NT2/D1 (cell line): ENCODE data around the gene ANGPTL2.

Experiments
- DNase-seq: peaks from one replicate; pipeline ENCODE4 v3.0.0-alpha.2; 2011; ENCODE audit warnings: low read depth, low spot score
- H3K27me3 ChIP-seq: 2 replicates; pipeline ENCODE4 v1.6.0; 2011; ENCODE audit warnings: mild to moderate bottlenecking; ENCODE audit not compliant: insufficient read length, insufficient read depth
- H3K36me3 ChIP-seq: 2 replicates; pipeline ENCODE4 v1.6.1; 2011; ENCODE audit warnings: mild to moderate bottlenecking, low read length, mixed read lengths; ENCODE audit not compliant: insufficient read depth, insufficient read length
- H3K4me1 ChIP-seq: 2 replicates; pipeline ENCODE4 v1.5.1; 2011; ENCODE audit not compliant: insufficient read depth, insufficient read length
- H3K4me3 ChIP-seq: 2 replicates; pipeline ENCODE4 v1.5.1; 2011; ENCODE audit warnings: low read depth; ENCODE audit not compliant: insufficient read length
- H3K9ac ChIP-seq: 2 replicates; pipeline ENCODE4 v1.6.0; 2011; ENCODE audit warnings: low read depth; ENCODE audit not compliant: insufficient read length
- H3K9me3 ChIP-seq: 2 replicates; pipeline ENCODE4 v1.5.1; 2011; ENCODE audit warnings: mild to moderate bottlenecking, low read length; ENCODE audit not compliant: insufficient read depth
- SUZ12 ChIP-seq: IDR thresholded peaks from 2 replicates; pipeline ENCODE4 v1.6.1; 2011; ENCODE audit not compliant: insufficient read length, insufficient read depth; ENCODE audit errors: extremely low read depth
- YY1 ChIP-seq: IDR thresholded peaks from 2 replicates; pipeline ENCODE4 v1.6.1; 2011; ENCODE audit not compliant: insufficient read length, insufficient read depth
- ZNF274 ChIP-seq: IDR thresholded peaks from 2 replicates; pipeline ENCODE4 v1.6.1; 2011; ENCODE audit warnings: mild to moderate bottlenecking, low read depth, low read length

ANGPTL2 gene

DNA sequence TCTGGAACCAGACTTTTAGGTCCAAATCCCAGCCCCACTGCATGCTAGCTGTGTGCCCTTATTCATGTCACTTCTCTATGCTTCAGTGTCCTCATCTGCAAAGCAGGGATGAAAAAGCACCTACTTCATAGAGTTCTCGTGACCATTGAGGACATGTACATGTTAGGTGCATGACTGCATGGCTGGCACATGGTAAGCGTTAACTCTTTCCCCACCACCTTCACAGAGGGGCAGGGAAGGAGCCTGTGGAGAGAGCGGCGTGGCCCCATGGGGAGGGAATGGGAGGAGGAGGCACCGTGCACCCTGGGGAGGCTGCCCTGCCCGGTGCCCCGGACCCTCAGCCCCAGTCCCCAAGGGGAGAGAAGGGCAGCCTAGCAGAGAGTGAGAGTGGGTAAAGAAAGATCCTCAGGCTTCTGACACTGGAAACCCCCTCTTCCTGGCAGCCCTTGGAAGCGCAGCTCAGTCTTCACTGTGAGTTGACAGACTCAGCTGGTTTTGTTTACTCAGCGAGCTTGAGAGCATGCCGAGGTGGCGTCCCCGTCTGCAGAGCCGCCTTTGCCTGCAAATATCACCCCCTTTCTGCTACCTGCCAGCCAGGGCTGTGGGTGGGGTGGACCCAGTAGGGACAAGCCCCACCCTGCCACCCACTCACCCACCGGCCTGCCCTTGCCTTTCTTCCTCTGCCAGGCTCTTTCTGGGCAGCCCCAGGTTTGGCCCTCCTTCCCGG is 10.6 kb upstream of the ANGPTL2 start:
- Histone ChIP-seq H3K27me3 (peaks cover 3% of the 10 kb centered on the region), H3K9me3 (no peaks in the 10 kb centered on the region), H3K4me1 (peaks cover 25% of the 10 kb centered on the region), H3K4me3 (no peak overlapping the region), H3K9ac (peak overlapping the region; percentile 37), H3K36me3 (no peaks in the 10 kb centered on the region)
- TF ChIP-seq YY1 = no peak
- TF ChIP-seq ZNF274 = no peak
- TF ChIP-seq SUZ12 = no peak
- DNase-seq = no peak

- TF ChIP-seq SUZ12 = no peak
- no peak for TF ChIP-seq YY1
- no peak for TF ChIP-seq ZNF274
- peaks cover 25% of the 10 kb centered on the region for H3K4me1 ChIP-seq
These were observed 9.9 kb upstream of the ANGPTL2 start for GRCh38 chr9:127132375-127132774.

GRCh38 chr9:127131871-127132270 is 9.4 kb upstream of the ANGPTL2 start:
- Histone ChIP-seq H3K4me1 (peaks cover 25% of the 10 kb centered on the region), H3K27me3 (no peaks in the 10 kb centered on the region), H3K9me3 (no peaks in the 10 kb centered on the region), H3K9ac (no peak overlapping the region), H3K36me3 (no peaks in the 10 kb centered on the region), H3K4me3 (no peak overlapping the region)
- DNase-seq = no peak
- TF ChIP-seq YY1 = no peak
- TF ChIP-seq ZNF274 = no peak
- TF ChIP-seq SUZ12 = no peak

More at GRCh38 chr9:127132375-127132774, 9.9 kb upstream of the ANGPTL2 start:
- H3K9me3 ChIP-seq = no peaks in the 10 kb centered on the region
- DNase-seq = no peak
- H3K9ac ChIP-seq = no peak overlapping the region
- H3K36me3 ChIP-seq = no peaks in the 10 kb centered on the region
- no peaks in the 10 kb centered on the region for H3K27me3 ChIP-seq
- no peak overlapping the region for H3K4me3 ChIP-seq

- H3K4me1 ChIP-seq = peaks cover 25% of the 10 kb centered on the region
- H3K4me3 ChIP-seq = no peak overlapping the region
- H3K36me3 ChIP-seq = no peaks in the 10 kb centered on the region
- H3K27me3 ChIP-seq = no peaks in the 10 kb centered on the region
- no peaks in the 10 kb centered on the region for H3K9me3 ChIP-seq
- DNase-seq = no peak
- no peak overlapping the region for H3K9ac ChIP-seq
- TF ChIP-seq SUZ12 = no peak
- TF ChIP-seq YY1 = no peak
- no peak for TF ChIP-seq ZNF274
These were observed 8.5 kb upstream of the ANGPTL2 start for GRCh38 chr9:127130661-127131538.

GRCh38 chr9:127130235-127130634 is 7.8 kb upstream of the ANGPTL2 start:
- Histone ChIP-seq H3K36me3 (no peaks in the 10 kb centered on the region), H3K4me3 (no peak overlapping the region), H3K9ac (no peak overlapping the region), H3K9me3 (no peaks in the 10 kb centered on the region), H3K27me3 (no peaks in the 10 kb centered on the region), H3K4me1 (peaks cover 25% of the 10 kb centered on the region)
- no peak for TF ChIP-seq YY1
- no peak for TF ChIP-seq SUZ12
- no peak for TF ChIP-seq ZNF274
- no peak for DNase-seq

- no peak for TF ChIP-seq SUZ12
- TF ChIP-seq ZNF274 = no peak
- TF ChIP-seq YY1 = no peak
- Histone ChIP-seq H3K27me3 (peaks cover 4% of the 10 kb centered on the region), H3K36me3 (no peaks in the 10 kb centered on the region), H3K9me3 (no peaks in the 10 kb centered on the region), H3K4me1 (peaks cover 22% of the 10 kb centered on the region), H3K9ac (no peak overlapping the region), H3K4me3 (no peak overlapping the region)
- DNase-seq = no peak
These were observed 7.3 kb upstream of the ANGPTL2 start for GRCh38 chr9:127129718-127130085.
